HG03103 (cell line): ENCODE results near the gene NTN5.

ENCODE experiments used
- ATAC-seq: cut with Tn5 transposase; IDR thresholded peaks from one replicate; pipeline ENCODE4 v1.9.1; 2021; ENCODE audit warnings: low read depth; ENCODE audit not compliant: unreplicated experiment

The NTN5 gene

GRCh38 chr19:48616491-48617056 is 56.2 kb downstream of the NTN5 start:
- ATAC-seq: no peak

DNA sequence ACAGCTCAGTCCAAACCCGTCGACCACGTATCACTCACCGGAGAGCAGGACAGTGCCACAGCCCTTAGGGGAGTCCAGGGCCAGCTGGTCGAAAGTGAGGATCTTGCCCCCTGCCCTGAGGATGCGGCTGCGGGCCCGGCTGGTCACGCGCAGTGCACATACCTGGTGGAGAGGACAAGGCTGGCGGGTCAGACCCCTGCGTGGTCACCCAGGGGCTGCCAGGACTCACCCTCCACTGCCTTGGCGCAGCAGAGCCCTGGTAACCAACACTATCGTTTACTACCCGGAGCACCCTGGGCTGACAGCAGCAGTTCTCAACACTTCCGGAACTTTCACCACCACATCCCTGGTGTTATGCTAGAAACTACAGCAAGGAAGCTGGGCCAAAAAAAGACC is 56.8 kb downstream of the NTN5 start:
- no peak for ATAC-seq

DNA sequence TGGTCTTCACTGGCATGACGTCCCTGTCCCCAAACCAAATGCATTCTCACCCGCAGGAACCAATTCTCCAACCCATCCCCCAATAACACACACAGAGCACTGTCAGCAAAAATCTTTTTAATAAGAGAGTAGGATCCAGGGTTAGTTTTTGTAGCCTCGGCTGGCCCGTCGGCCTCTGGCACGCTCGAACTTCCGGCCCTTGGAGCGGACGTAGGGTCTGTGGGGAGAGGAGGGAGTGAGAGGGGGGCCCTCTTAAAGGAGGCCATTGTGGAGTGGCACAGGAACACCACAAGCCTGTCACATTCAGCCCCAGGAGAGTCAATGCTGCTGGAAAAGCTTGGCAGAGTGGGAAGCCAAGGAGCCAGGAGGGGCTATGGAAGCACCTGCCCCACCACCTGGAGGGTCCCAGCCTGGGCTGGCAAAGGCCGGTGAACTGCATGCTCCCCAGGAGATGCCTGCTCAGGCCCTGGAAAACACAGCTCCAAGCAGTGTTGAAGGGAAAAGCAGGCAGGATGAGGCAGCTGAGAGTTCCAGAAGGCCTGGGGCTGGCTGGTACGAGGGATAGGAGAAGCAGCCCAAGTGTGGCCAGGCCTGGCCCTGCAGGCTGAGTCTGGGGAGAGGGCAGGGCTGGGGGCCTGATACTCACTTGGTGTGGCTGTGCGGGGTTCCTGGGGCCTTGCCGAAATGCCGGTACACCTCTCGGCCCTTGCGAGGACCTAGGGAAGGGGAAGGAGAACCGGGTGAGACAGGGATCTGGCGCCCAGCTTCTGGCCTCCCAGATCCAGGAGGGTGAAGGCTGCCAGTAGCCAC is 57.4 kb downstream of the NTN5 start:
- no peak for ATAC-seq

DNA sequence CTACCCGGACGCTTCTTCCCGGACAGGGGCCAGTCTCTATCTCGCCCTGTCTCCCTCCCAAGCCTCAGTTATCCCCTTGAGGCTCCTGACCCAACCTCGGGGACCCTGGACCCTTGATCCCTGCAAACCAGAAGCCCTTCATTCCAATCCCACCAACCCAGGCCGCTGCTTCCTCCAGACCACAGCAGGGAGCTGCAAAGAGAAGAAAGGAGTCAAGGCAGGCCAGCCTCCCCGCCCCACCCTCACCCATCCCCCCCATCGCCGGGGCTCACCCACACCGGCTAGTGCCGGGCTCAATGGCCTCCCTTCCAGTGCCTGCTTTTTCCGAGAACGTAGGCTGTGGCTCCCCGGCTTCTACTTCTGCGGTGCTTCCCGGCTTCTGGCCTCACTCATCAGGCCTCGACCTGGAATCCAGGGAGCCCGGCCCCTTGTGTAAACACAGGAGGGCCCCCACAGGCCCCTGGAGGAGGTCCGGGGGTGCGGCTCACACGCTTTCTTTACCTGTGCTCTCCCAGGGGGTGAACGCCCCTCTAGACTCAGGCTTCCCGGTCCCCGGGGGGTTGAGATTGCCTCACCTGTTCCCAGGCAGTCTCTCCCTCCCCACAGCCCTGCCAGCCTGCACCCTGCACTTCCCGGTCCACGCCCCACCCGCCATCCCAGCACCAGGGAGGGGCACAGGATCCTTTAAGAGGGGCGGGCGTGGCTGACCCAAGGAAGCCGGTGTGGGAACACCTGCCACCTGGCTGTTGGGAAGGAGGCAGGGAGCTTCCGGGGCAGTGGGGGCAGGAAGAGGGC is 58.2 kb downstream of the NTN5 start, which contains the start of gene FAM83E:
Gene FAM83E (minus strand): TSS at position 641 of the 795 bp plus-strand sequence. CDS start 1,704 bp downstream, outside the sequence.
- ATAC-seq: no peak

- no peak for ATAC-seq
Measured at GRCh38 chr19:48613852-48614435, 58.9 kb downstream of the NTN5 start.

GRCh38 chr19:48613024-48613851 is 59.6 kb downstream of the NTN5 start:
- no peak for ATAC-seq

DNA sequence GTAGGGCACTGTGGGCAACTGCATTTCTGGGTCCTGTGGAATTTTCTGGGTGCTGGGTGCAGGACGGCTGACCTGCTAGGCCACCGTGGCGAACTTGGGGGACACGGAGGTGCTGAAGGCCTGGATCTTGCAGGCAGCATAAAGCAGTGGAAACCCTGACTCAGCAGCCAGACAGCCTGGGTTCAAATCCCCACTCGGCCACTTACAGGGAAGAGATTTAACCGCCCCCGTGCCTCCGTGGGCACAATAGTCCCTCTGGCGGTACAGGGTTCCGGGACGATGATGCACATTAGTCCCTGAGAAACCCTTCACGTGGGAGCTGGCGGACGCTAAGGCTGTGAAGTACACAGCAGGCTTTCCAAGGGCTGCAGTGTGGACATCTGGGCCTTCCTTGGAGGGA is 60.9 kb downstream of the NTN5 start:
- ATAC-seq: no peak
